Right lobe of liver (tissue), 6 donors: ENCODE measurements around the gene TSFM. TPM values are rescaled to one million over a fixed set of nuclear protein-coding genes. Genes with fewer than 3 reads are reported as not detected.

ENCODE experiments used
- ATAC-seq, 4 donors: fragments of 200-7000 bp; cut with Tn5 transposase; one replicate each; pipeline ENCODE4 v1.9.1; 2020; ENCODE audit warnings: mild to moderate bottlenecking in 4 of 4, moderate library complexity in 4 of 4
- DNase-seq, 3 donors: peaks; one replicate each; pipeline ENCODE4 v3.0.0-alpha.2; 2020
- H3K27ac ChIP-seq, 3 donors: fragments of 200-600 bp; one replicate each; pipeline ENCODE4 v1.8.0; 2022
- H3K27me3 ChIP-seq, 2 donors: fragments of 200-600 bp; one replicate each; pipeline ENCODE4 v1.8.0; 2022
- H3K36me3 ChIP-seq, 4 donors: fragments of 200-600 bp; sonication (generic) in 1 of 4; one replicate each; pipeline versions ENCODE4 v1.5.1 to v1.8.0; 2017 to 2022; ENCODE audit warnings: control low read depth in 1 of 4
- H3K4me1 ChIP-seq, 4 donors: fragments of 200-600 bp; sonication (generic) in 1 of 4; one replicate each; pipeline versions ENCODE4 v1.5.1 to v1.8.0; 2017 to 2022; ENCODE audit warnings: control low read depth in 1 of 4
- H3K4me3 ChIP-seq, 3 donors: fragments of 200-600 bp; one replicate each; pipeline ENCODE4 v1.8.0; 2022
- H3K9me3 ChIP-seq, 4 donors: fragments of 200-600 bp; sonication (generic) in 1 of 4; one replicate each; pipeline versions ENCODE4 v1.5.1 to v1.8.0; 2017 to 2022; ENCODE audit warnings: control low read depth in 1 of 4
- CTCF ChIP-seq, 4 donors: fragments of 200-600 bp in 3 of 4; fragments of 450-650 bp in 1 of 4; IDR thresholded peaks; one replicate each; pipeline versions ENCODE4 v1.5.1 to v1.8.0; 2016 to 2022; ENCODE audit warnings: antibody characterized with exemption in 4 of 4, mild to moderate bottlenecking in 2 of 4
- POLR2A ChIP-seq: fragments of 450-650 bp; IDR thresholded peaks from one replicate; pipeline ENCODE4 v1.6.1; 2017; ENCODE audit warnings: antibody characterized with exemption, mild to moderate bottlenecking
- WGBS: methylation state at CpG from one replicate; pipeline ENCODE4 v1.1.6; 2018; ENCODE audit warnings: low coverage, low lambda C conversion rate; ENCODE audit not compliant: insufficient coverage; ENCODE audit errors: missing lambda C conversion rate; 5-methylcytosine and 5-hydroxymethylcytosine counted together
- intact Hi-C, 2 donors: fragments of 100-400 bp; cut with DNase I; formaldehyde crosslinking; loops; one replicate each; pipeline versions ENCODE4 v1.11.2 to v1.14.1; 2022
- total RNA-seq, 6 experiments: library from RNA; depleted of rRNA in 2 of 6; stranded (reverse); fragments of >200 nt in 2 of 6; fragmentation: NEBNext Ultra II Directional in 3 of 6; extraction: Animal tissue kit (Norgen Biotek cat#: 25700) in 3 of 6; gene quantifications; one replicate each; pipeline versions ENCODE4 v1.1.0 to v1.2.4, GENCODE V29; 2016 to 2023
- donor health status: DM: no; HTN: yes; CAD: no.
- donor health status: DM: no; HTN: no; CAD: no.
- donor health status: DM: no; HTN: no; CAD: no.
- donor health status: DM: no; HTN: yes; CAD: no.
- donor health status: DM: no; HTN: yes; CAD: no.

TSFM gene
- total RNA-seq, 6 experiments from 2014 or later, result 25.6 to 40.2 (median 30.9) TPM

- intact Hi-C loops, result no loop called here
- WGBS, result 86% methylated on average over 6 of the region's 7 CpGs
- DNase-seq (no peak), ATAC-seq (no peak)
- TF ChIP-seq CTCF (IDR thresholded peaks at IDR 0.05), result no peak
- no peak for TF ChIP-seq POLR2A
- Histone ChIP-seq H3K4me1 (peaks cover 1 to 10% (median 3%) of the 10 kb centered on the region in 4 donors), H3K27ac (no peak overlapping the region), H3K9me3 (no peaks in the 10 kb centered on the region), H3K36me3 (no peaks in the 10 kb centered on the region), H3K4me3 (no peak overlapping the region), H3K27me3 (no peaks in the 10 kb centered on the region)
These were observed 4.7 kb upstream of the TSFM start for GRCh38 chr12:57777911-57778310.

- 58% methylated on average over 1 of the region's 1 CpG for WGBS
- H3K9me3 ChIP-seq, result no peaks in the 10 kb centered on the region
- H3K27me3 ChIP-seq, result no peaks in the 10 kb centered on the region
- DNase-seq, result no peak
- no peak overlapping the region for H3K27ac ChIP-seq
- no peaks in the 10 kb centered on the region for H3K36me3 ChIP-seq
- ATAC-seq, result no peak
- peaks cover 0 to 17% (median 0%) of the 10 kb centered on the region in 4 donors for H3K4me1 ChIP-seq
- no peak overlapping the region for H3K4me3 ChIP-seq
- intact Hi-C loops, result no loop called here
- TF ChIP-seq POLR2A, result no peak
These were observed 2.9 kb upstream of the TSFM start for GRCh38 chr12:57779736-57780135.

GRCh38 chr12:57780284-57780897 is 2.2 kb upstream of the TSFM start:
- intact Hi-C loops, result no loop called here
- no CpG with 5 or more reads among the region's 4 CpGs for WGBS
- no peak for DNase-seq
- Histone ChIP-seq H3K36me3 (peaks cover 0 to 4% (median 0%) of the 10 kb centered on the region in 4 donors), H3K4me1 (peaks cover 0 to 17% (median 0%) of the 10 kb centered on the region in 4 donors), H3K4me3 (no peak overlapping the region), H3K9me3 (no peaks in the 10 kb centered on the region), H3K27ac (no peak overlapping the region), H3K27me3 (no peaks in the 10 kb centered on the region)
- TF ChIP-seq CTCF (IDR thresholded peaks at IDR 0.05) (no peak), POLR2A (no peak)
- no peak for ATAC-seq

- WGBS, result 80% methylated on average over 2 of the region's 3 CpGs
- H3K27ac ChIP-seq, result no peak overlapping the region
- H3K9me3 ChIP-seq, result no peaks in the 10 kb centered on the region
These were observed 1.3 kb upstream of the TSFM start for GRCh38 chr12:57781244-57781643.

More at GRCh38 chr12:57781244-57781643, 1.3 kb upstream of the TSFM start:
- no peaks in the 10 kb centered on the region for H3K27me3 ChIP-seq
- H3K36me3 ChIP-seq, result peaks cover 0 to 12% (median 4%) of the 10 kb centered on the region in 4 donors
- no peak overlapping the region for H3K4me3 ChIP-seq
- TF ChIP-seq POLR2A (no peak), CTCF (IDR thresholded peaks at IDR 0.05) (no peak)
- ATAC-seq (no peak), DNase-seq (no peak)
- intact Hi-C loops, result no loop called here
- H3K4me1 ChIP-seq, result peaks cover 0 to 17% (median 0%) of the 10 kb centered on the region in 4 donors
